WTC11 (cell line): ENCODE results near the gene STUM. TPM values are rescaled to one million over a fixed set of nuclear protein-coding genes. Genes with fewer than 3 reads are reported as not detected.

Experiments used
- ATAC-seq: fragments of 200-7000 bp; cut with Tn5 transposase; 2 replicates; pipeline ENCODE4 v1.10.0; 2021; ENCODE audit warnings: mild to moderate bottlenecking, moderate library complexity
- CTCF ChIA-PET: fragments of 300-600 bp; sonication (Branson Sonifier 250); formaldehyde crosslinking; loops from one replicate; lab custom pipeline; 2021; ENCODE audit warnings: antibody characterized with exemption; lab: Charles Lee
- POLR2A ChIA-PET: fragments of 350-600 bp; sonication (Branson Sonifier 250); formaldehyde crosslinking; loops from one replicate; lab custom pipeline; 2021; ENCODE audit warnings: antibody characterized with exemption; lab: Charles Lee
- DNase-seq: peaks from one replicate; pipeline ENCODE4 v3.0.0; 2021; ENCODE audit warnings: low spot score
- H3K27ac Mint-ChIP-seq: 2 replicates; pipeline ENCODE4 v1.8.0; 2021; ENCODE audit warnings: mixed read lengths
- H3K27me3 Mint-ChIP-seq: 2 replicates; pipeline ENCODE4 v1.8.0; 2021; ENCODE audit warnings: low read depth, mild to moderate bottlenecking, moderate library complexity, mixed read lengths
- H3K36me3 Mint-ChIP-seq: 2 replicates; pipeline ENCODE4 v1.8.0; 2021; ENCODE audit warnings: mixed read lengths
- H3K4me1 Mint-ChIP-seq: 2 replicates; pipeline ENCODE4 v1.8.0; 2022; ENCODE audit warnings: mixed read lengths
- H3K4me3 Mint-ChIP-seq: 2 replicates; pipeline ENCODE4 v1.8.0; 2021; ENCODE audit warnings: mild to moderate bottlenecking, moderate library complexity, mixed read lengths
- H3K9me3 Mint-ChIP-seq: 2 replicates; pipeline ENCODE4 v1.8.0; 2021; ENCODE audit warnings: mixed read lengths
- AFF4 ChIP-seq: sonication (generic); formaldehyde crosslinking; IDR thresholded peaks from 2 replicates; pipeline ENCODE4 v1.8.1; 2023; ENCODE audit warnings: mild to moderate bottlenecking, missing genetic modification reagents, borderline replicate concordance
- CBFB ChIP-seq: sonication (generic); formaldehyde crosslinking; IDR thresholded peaks from 2 replicates; pipeline ENCODE4 v1.8.1; 2022; ENCODE audit warnings: mild to moderate bottlenecking, low read depth, missing genetic modification reagents
- ESRRA ChIP-seq: sonication (generic); formaldehyde crosslinking; IDR thresholded peaks from 2 replicates; pipeline ENCODE4 v1.8.1; 2022; ENCODE audit warnings: mild to moderate bottlenecking, missing genetic modification reagents, borderline replicate concordance
- ETV6 ChIP-seq: sonication (generic); formaldehyde crosslinking; IDR thresholded peaks from 2 replicates; pipeline ENCODE4 v1.8.1; 2022; ENCODE audit warnings: mild to moderate bottlenecking, missing genetic modification reagents
- FOXJ3 ChIP-seq: sonication (generic); formaldehyde crosslinking; IDR thresholded peaks from 2 replicates; pipeline ENCODE4 v1.9.0; 2021; ENCODE audit warnings: missing genetic modification reagents, mild to moderate bottlenecking, borderline replicate concordance
- FOXP1 ChIP-seq: sonication (generic); formaldehyde crosslinking; IDR thresholded peaks from 2 replicates; pipeline ENCODE4 v1.8.0; 2022; ENCODE audit warnings: missing genetic modification reagents, mild to moderate bottlenecking, moderate library complexity, borderline replicate concordance
- HMGA2 ChIP-seq: fragments of 250-450 bp; sonication (Bioruptor Pico); IDR thresholded peaks from 2 replicates; pipeline ENCODE4 v1.4.0; 2021; ENCODE audit warnings: mild to moderate bottlenecking, moderate library complexity
- JUN ChIP-seq: sonication (generic); formaldehyde crosslinking; IDR thresholded peaks from 2 replicates; pipeline ENCODE4 v1.8.0; 2023; ENCODE audit warnings: mild to moderate bottlenecking, missing genetic modification reagents
- MLX ChIP-seq: sonication (generic); formaldehyde crosslinking; IDR thresholded peaks from 2 replicates; pipeline ENCODE4 v1.8.1; 2023; ENCODE audit warnings: mild to moderate bottlenecking, missing genetic modification reagents, moderate library complexity
- PRDM15 ChIP-seq: sonication (generic); formaldehyde crosslinking; IDR thresholded peaks from 2 replicates; pipeline ENCODE4 v1.8.0; 2022; ENCODE audit warnings: missing genetic modification reagents
- USF1 ChIP-seq: sonication (generic); formaldehyde crosslinking; IDR thresholded peaks from 2 replicates; pipeline ENCODE4 v1.8.0; 2022; ENCODE audit warnings: mild to moderate bottlenecking, missing genetic modification reagents
- ZNF138 ChIP-seq: sonication (generic); formaldehyde crosslinking; conservative IDR thresholded peaks from 2 replicates; pipeline ENCODE4 v1.8.1; 2022; ENCODE audit warnings: mild to moderate bottlenecking, moderate library complexity, missing genetic modification reagents
- ZNF219 ChIP-seq: sonication (generic); formaldehyde crosslinking; IDR thresholded peaks from 2 replicates; pipeline ENCODE4 v1.8.0; 2023; ENCODE audit warnings: missing genetic modification reagents, mild to moderate bottlenecking, borderline replicate concordance
- ZNF232 ChIP-seq: sonication (generic); formaldehyde crosslinking; IDR thresholded peaks from 2 replicates; pipeline ENCODE4 v1.8.0; 2022; ENCODE audit warnings: mild to moderate bottlenecking, missing genetic modification reagents
- ZNF263 ChIP-seq: sonication (generic); formaldehyde crosslinking; IDR thresholded peaks from 2 replicates; pipeline ENCODE4 v1.8.1; 2022; ENCODE audit warnings: low read depth, mild to moderate bottlenecking, moderate library complexity, missing genetic modification reagents
- ZNF423 ChIP-seq: fragments of 250-450 bp; sonication (Bioruptor Pico); IDR thresholded peaks from 2 replicates; pipeline ENCODE4 v2.1.2; 2022; ENCODE audit warnings: mild to moderate bottlenecking, moderate library complexity
- total RNA-seq: library from RNA; stranded (reverse); gene quantifications from 3 replicates; pipeline ENCODE4 v1.2.3, GENCODE V29; 2021
- TF ChIP-seq, protein P1 (sequence below): fragments of 200-600 bp; IDR thresholded peaks from 2 replicates; pipeline ENCODE4 v1.8.0; 2022; ENCODE audit warnings: antibody characterized with exemption

Gene STUM
- total RNA-seq, 1 experiment from 2014 or later = 2.5 TPM

DNA sequence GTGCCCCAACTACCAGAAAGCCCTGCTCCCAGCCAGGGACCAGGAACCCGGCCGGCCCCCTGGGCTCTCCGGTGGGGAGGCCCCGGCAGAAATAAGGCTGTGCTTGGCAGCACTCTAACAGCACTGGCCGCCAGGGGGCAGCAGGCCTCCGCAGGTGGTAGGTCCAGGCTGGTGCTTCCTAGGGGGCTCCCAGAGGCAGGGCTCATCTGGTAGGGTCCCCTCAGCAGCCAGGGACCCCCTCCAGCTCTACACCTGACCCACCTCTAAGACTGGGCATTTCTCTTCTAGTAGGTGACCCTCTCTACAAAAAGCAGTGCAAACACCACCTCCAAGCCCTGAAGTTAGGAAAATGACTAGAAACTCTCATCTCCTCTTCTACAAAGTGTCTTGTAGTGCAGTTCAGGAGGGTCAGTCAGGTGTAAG lies 85.6 kb downstream of the STUM start:
- peaks cover 15% of the 10 kb centered on the region; the same call in 1 of the 2 replicates for H3K4me1 Mint-ChIP-seq

DNA sequence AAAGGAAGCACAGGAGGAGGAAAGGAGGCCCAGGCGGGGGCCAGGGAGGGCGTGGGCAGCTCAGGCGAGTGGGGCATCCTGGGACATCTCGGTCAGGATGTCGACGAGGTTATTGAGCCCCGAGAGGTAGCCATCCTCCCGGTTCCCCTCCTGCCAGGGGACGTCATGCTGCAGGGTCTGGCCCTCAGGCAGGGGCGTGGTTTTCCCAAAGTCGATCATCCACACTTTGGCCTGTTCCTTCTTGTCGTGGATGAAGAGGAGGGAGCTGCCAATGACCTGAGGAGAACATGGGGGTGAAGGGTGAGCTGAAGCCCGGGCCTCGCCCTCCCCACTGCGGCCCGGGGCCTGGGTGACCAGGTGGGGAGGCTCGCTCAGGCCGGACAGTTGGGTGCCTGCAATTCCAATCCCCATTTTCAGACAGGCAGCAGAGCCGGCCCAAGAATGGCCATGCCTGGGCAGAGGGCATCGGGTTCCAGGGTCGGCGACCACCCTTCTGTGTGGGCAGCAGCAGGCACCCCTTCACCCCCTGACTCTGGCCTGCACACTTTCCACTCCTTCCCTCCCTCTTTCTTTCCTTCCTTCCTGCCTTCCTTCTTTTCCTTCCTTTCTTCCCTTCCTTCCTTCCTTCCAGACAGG lies 86.2 kb downstream of the STUM start:
- peaks cover 15% of the 10 kb centered on the region; the same call in 1 of the 2 replicates for H3K4me1 Mint-ChIP-seq
- ATAC-seq (no peak), DNase-seq (no peak)
- H3K27me3 Mint-ChIP-seq = no peaks in the 10 kb centered on the region
- no peaks in the 10 kb centered on the region for H3K9me3 Mint-ChIP-seq
- H3K36me3 Mint-ChIP-seq = no peaks in the 10 kb centered on the region
- ChIA-PET POLR2A (no interaction called here), CTCF (interaction anchor here (1.0 to 2.0 kb wide), 4 partner anchors 9 to 193 kb away, joined by 3 to 14 read pairs (median 7); no protein-coding TSS in a partner anchor)
- H3K4me3 Mint-ChIP-seq = no peak overlapping the region
- TF ChIP-seq HMGA2 (CRISPR knock-in tag) (no peak), ZNF232 (CRISPR knock-in tag) (no peak), PRDM15 (CRISPR knock-in tag) (no peak), ZNF219 (no peak), CBFB (CRISPR knock-in tag) (no peak), FOXP1 (no peak), MLX (CRISPR knock-in tag) (no peak), ZNF263 (CRISPR knock-in tag) (no peak), ZNF138 (no peak), AFF4 (no peak), ESRRA (CRISPR knock-in tag) (no peak), JUN (CRISPR knock-in tag) (no peak), USF1 (CRISPR knock-in tag) (no peak), ETV6 (CRISPR knock-in tag) (no peak)
- TF ChIP-seq, protein P1, sequence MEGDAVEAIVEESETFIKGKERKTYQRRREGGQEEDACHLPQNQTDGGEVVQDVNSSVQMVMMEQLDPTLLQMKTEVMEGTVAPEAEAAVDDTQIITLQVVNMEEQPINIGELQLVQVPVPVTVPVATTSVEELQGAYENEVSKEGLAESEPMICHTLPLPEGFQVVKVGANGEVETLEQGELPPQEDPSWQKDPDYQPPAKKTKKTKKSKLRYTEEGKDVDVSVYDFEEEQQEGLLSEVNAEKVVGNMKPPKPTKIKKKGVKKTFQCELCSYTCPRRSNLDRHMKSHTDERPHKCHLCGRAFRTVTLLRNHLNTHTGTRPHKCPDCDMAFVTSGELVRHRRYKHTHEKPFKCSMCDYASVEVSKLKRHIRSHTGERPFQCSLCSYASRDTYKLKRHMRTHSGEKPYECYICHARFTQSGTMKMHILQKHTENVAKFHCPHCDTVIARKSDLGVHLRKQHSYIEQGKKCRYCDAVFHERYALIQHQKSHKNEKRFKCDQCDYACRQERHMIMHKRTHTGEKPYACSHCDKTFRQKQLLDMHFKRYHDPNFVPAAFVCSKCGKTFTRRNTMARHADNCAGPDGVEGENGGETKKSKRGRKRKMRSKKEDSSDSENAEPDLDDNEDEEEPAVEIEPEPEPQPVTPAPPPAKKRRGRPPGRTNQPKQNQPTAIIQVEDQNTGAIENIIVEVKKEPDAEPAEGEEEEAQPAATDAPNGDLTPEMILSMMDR = no peak
- H3K27ac Mint-ChIP-seq = no peak overlapping the region

More for the DNA sequence above, 85.6 kb downstream of the STUM start:
- peak; percentile 86 for ATAC-seq
- TF ChIP-seq FOXJ3 (CRISPR knock-in tag) (no peak), ZNF423 (CRISPR knock-in tag) (peak; percentile 50; the same call in 1 of the 2 replicates), ZNF138 (no peak)
- TF ChIP-seq, protein P1 = peak; percentile 98
- ChIA-PET CTCF (interaction anchor here (0.8 to 1.4 kb wide), 7 partner anchors 15 to 194 kb away, joined by 3 to 9 read pairs (median 5); no protein-coding TSS in a partner anchor), POLR2A (no interaction called here)
- no peaks in the 10 kb centered on the region for H3K36me3 Mint-ChIP-seq
- DNase-seq = peak; percentile 89
- H3K27me3 Mint-ChIP-seq = no peaks in the 10 kb centered on the region
- H3K27ac Mint-ChIP-seq = no peak overlapping the region
- no peaks in the 10 kb centered on the region for H3K9me3 Mint-ChIP-seq
- H3K4me3 Mint-ChIP-seq = no peak overlapping the region
